Testis (tissue), 5 donors: Measurements from ENCODE around the gene CCNO. TPM values are rescaled to one million over a fixed set of nuclear protein-coding genes. Genes with fewer than 3 reads are reported as not detected.

Experiments used
- DNase-seq: peaks from one replicate; pipeline ENCODE4 v3.0.0-alpha.2; 2019
- H3K27ac ChIP-seq, 2 donors: fragments of 200-600 bp; sonication (generic); one replicate each; pipeline ENCODE4 v1.5.1; 2019
- H3K27me3 ChIP-seq: fragments of 200-600 bp; sonication (generic); one replicate; pipeline ENCODE4 v1.5.1; 2019
- H3K36me3 ChIP-seq: fragments of 200-600 bp; sonication (generic); one replicate; pipeline ENCODE4 v1.5.1; 2017; ENCODE audit warnings: low read depth; ENCODE audit errors: missing control alignments
- H3K4me1 ChIP-seq: fragments of 200-600 bp; sonication (generic); one replicate; pipeline ENCODE4 v1.5.1; 2019
- H3K4me3 ChIP-seq, 2 donors: fragments of 200-600 bp; sonication (generic); one replicate each; pipeline ENCODE4 v1.5.1; 2017 to 2019
- H3K9me3 ChIP-seq: fragments of 200-600 bp; sonication (generic); one replicate; pipeline ENCODE4 v1.5.1; 2017
- CTCF ChIP-seq, 3 experiments: fragments of 450-650 bp in 2 of 3; fragments of 200-600 bp in 1 of 3; sonication (generic) in 1 of 3; IDR thresholded peaks; one replicate each; pipeline ENCODE4 v1.5.1; 2016 to 2019; ENCODE audit warnings: antibody characterized with exemption in 3 of 3, mild to moderate bottlenecking in 2 of 3, moderate library complexity in 1 of 3
- POLR2A ChIP-seq: fragments of 450-650 bp; IDR thresholded peaks from one replicate; pipeline ENCODE4 v1.6.1; 2017; ENCODE audit warnings: antibody characterized with exemption, mild to moderate bottlenecking, moderate library complexity
- WGBS, 2 donors: methylation state at CpG; one replicate each; pipeline ENCODE4 v1.1.5; 2018; 5-methylcytosine and 5-hydroxymethylcytosine counted together
- intact Hi-C: fragments of 100-400 bp; cut with DNase I; formaldehyde crosslinking; loops from one replicate; pipeline ENCODE4 v1.15.1; 2023; ENCODE audit warnings: low total_unique reads
- long read RNA-seq, 2 donors: transcript quantifications; one replicate each; lab custom pipeline, GENCODE V29; 2026
- polyA plus RNA-seq: library from polyadenylated mRNA; stranded (reverse); fragments of 350-450 nt; fragmentation: Illumina TruSeq; extraction: RNeasy Lipid Tissue Mini Kit (QIAGEN cat#74804); gene quantifications from one replicate; pipeline ENCODE4 v1.2.3, GENCODE V29; 2014; ENCODE audit warnings: low read depth, low replicate concordance; ENCODE audit not compliant: insufficient read depth
- total RNA-seq, 2 donors: library from RNA; depleted of rRNA; stranded (reverse); fragments of >200 nt; gene quantifications; one replicate each; pipeline ENCODE4 v1.2.3, GENCODE V29; 2016

The CCNO gene
- total RNA-seq (10 to 100 TPM; 13.8 to 14.4 TPM), polyA plus RNA-seq (19.9 TPM)
- long read RNA-seq, donor 1: 0 reads
- long read RNA-seq, donor 2, partial matches to known transcripts: 0 of 2 reads
- long read RNA-seq, donor 2, other reads (novel, unspliced or antisense): 0 of 2 reads

GRCh38 chr5:55232985-55233928 lies at the start of gene CCNO:
Gene CCNO (minus strand): TSS chr5:55233608. CDS start chr5:55233523, 85 bp downstream.
- peak; percentile 80 for DNase-seq
- 1 to 5% methylated on average over 17 to 53 of the region's 106 CpGs for WGBS, 2 donors
- no peak for TF ChIP-seq CTCF (IDR thresholded peaks at IDR 0.05)
- intact Hi-C loops: no loop called here
- Histone ChIP-seq H3K36me3 (no peaks in the 10 kb centered on the region), H3K4me1 (peaks cover 22% of the 10 kb centered on the region), H3K9me3 (no peaks in the 10 kb centered on the region), H3K27me3 (no peaks in the 10 kb centered on the region), H3K4me3 (peak within 1 kb of the TSS; percentile 57 to 61), H3K27ac (no peak within 1 kb of the TSS)

GRCh38 chr5:55278778-55279177 lies 45.4 kb upstream of the CCNO start:
- intact Hi-C loops: no loop called here
- no peak for DNase-seq
- TF ChIP-seq POLR2A (no peak), CTCF (IDR thresholded peaks at IDR 0.05) (no peak)
- Histone ChIP-seq H3K9me3 (no peaks in the 10 kb centered on the region), H3K36me3 (no peaks in the 10 kb centered on the region), H3K4me3 (no peak overlapping the region), H3K27ac (no peak overlapping the region), H3K27me3 (no peaks in the 10 kb centered on the region), H3K4me1 (no peaks in the 10 kb centered on the region)
- WGBS, 2 donors: 93% methylated on average over 4 of the region's 4 CpGs

GRCh38 chr5:55276771-55277170 lies 43.4 kb upstream of the CCNO start:
- intact Hi-C loops: no loop called here
- H3K9me3 ChIP-seq: no peaks in the 10 kb centered on the region
- H3K36me3 ChIP-seq: no peaks in the 10 kb centered on the region
- TF ChIP-seq POLR2A (no peak), CTCF (IDR thresholded peaks at IDR 0.05) (no peak)
- H3K27ac ChIP-seq: no peak overlapping the region
- H3K4me3 ChIP-seq: no peak overlapping the region
- H3K4me1 ChIP-seq: no peaks in the 10 kb centered on the region
- 83 to 95% methylated on average over 1 of the region's 1 CpG for WGBS, 2 donors
- DNase-seq: no peak
- no peaks in the 10 kb centered on the region for H3K27me3 ChIP-seq

GRCh38 chr5:55258339-55258738 lies 24.9 kb upstream of the CCNO start:
- H3K9me3 ChIP-seq: no peaks in the 10 kb centered on the region
- H3K4me3 ChIP-seq: no peak overlapping the region
- H3K36me3 ChIP-seq: no peaks in the 10 kb centered on the region
- TF ChIP-seq CTCF (IDR thresholded peaks at IDR 0.05): no peak
- no peak for TF ChIP-seq POLR2A
- H3K4me1 ChIP-seq: no peaks in the 10 kb centered on the region
- WGBS, 2 donors: 84 to 86% methylated on average over 3 of the region's 3 CpGs
- H3K27ac ChIP-seq: no peak overlapping the region
- DNase-seq: no peak
- H3K27me3 ChIP-seq: no peaks in the 10 kb centered on the region
- intact Hi-C loops: no loop called here
